OCI-LY1 (cell line): ENCODE data around the gene SFMBT2.
A peak's percentile ranks its signal among the peaks of the same experiment; 100 is the strongest.

ENCODE experiments used
- H2AFZ ChIP-seq: fragments of 200-600 bp; sonication (generic), shearing (Covaris generic); 2 replicates; pipeline ENCODE4 v1.6.0; 2014; ENCODE audit warnings: antibody characterized with exemption, mild to moderate bottlenecking, low read length
- H3F3A ChIP-seq: fragments of 200-600 bp; sonication (generic), shearing (Covaris generic); 2 replicates; pipeline ENCODE4 v1.6.0; 2014; ENCODE audit warnings: mild to moderate bottlenecking, antibody characterized with exemption, low read length, moderate library complexity; ENCODE audit not compliant: insufficient read depth
- H3K27ac ChIP-seq: fragments of 200-600 bp; sonication (generic); 2 replicates; pipeline ENCODE4 v1.5.1; 2014; ENCODE audit warnings: low read length, mixed run types, mild to moderate bottlenecking, low read depth; ENCODE audit not compliant: poor library complexity, severe bottlenecking
- H3K27me3 ChIP-seq: fragments of 200-600 bp; sonication (generic); 2 replicates; pipeline ENCODE4 v1.6.0; 2014; ENCODE audit warnings: antibody characterized with exemption, mild to moderate bottlenecking, low read length, moderate library complexity; ENCODE audit not compliant: insufficient read depth
- H3K36me3 ChIP-seq: fragments of 200-600 bp; sonication (generic); 2 replicates; pipeline ENCODE4 v1.6.1; 2014; ENCODE audit warnings: mild to moderate bottlenecking, antibody characterized with exemption, low read length, moderate library complexity, mixed read lengths; ENCODE audit not compliant: insufficient read depth
- H3K4me1 ChIP-seq: fragments of 200-600 bp; sonication (generic); 2 replicates; pipeline ENCODE4 v1.5.1; 2014; ENCODE audit warnings: mild to moderate bottlenecking, low read length, moderate library complexity; ENCODE audit not compliant: insufficient read depth, severe bottlenecking
- H3K4me2 ChIP-seq: fragments of 200-600 bp; sonication (generic), shearing (Covaris generic); 2 replicates; pipeline ENCODE4 v1.6.1; 2014; ENCODE audit warnings: low read length
- H3K4me3 ChIP-seq: fragments of 200-600 bp; sonication (generic); 2 replicates; pipeline ENCODE4 v1.5.1; 2014; ENCODE audit warnings: low read length, low read depth, mild to moderate bottlenecking, mixed read lengths; ENCODE audit not compliant: poor library complexity, severe bottlenecking
- H3K79me2 ChIP-seq: fragments of 200-600 bp; shearing (Covaris generic); 2 replicates; pipeline ENCODE4 v1.6.1; 2016; ENCODE audit warnings: mixed run types, low read length, mixed read lengths; ENCODE audit not compliant: insufficient read depth
- H3K9ac ChIP-seq: fragments of 200-600 bp; sonication (generic), shearing (Covaris generic); 2 replicates; pipeline ENCODE4 v1.6.1; 2014; ENCODE audit warnings: mild to moderate bottlenecking, low read length, mixed read lengths
- H3K9me2 ChIP-seq: fragments of 200-600 bp; sonication (generic), shearing (Covaris generic); 2 replicates; pipeline ENCODE4 v1.6.1; 2014; ENCODE audit warnings: low read depth, mild to moderate bottlenecking, low read length, mixed read lengths
- H3K9me3 ChIP-seq: fragments of 200-600 bp; shearing (Covaris generic); 2 replicates; pipeline ENCODE4 v1.6.1; 2014; ENCODE audit warnings: low read length, mixed read lengths
- H4K20me1 ChIP-seq: fragments of 200-600 bp; sonication (generic), shearing (Covaris generic); 2 replicates; pipeline ENCODE4 v1.6.0; 2016; ENCODE audit warnings: mild to moderate bottlenecking, low read length; ENCODE audit not compliant: insufficient read depth
- CTCF ChIP-seq: fragments of 200-600 bp; sonication (generic), shearing (Covaris generic); IDR thresholded peaks from 2 replicates; pipeline ENCODE4 v1.5.1; 2017; ENCODE audit warnings: mild to moderate bottlenecking, antibody characterized with exemption, low read length, moderate library complexity, mixed read lengths
- EZH2 ChIP-seq: fragments of 200-600 bp; sonication (generic), shearing (Covaris generic); IDR thresholded peaks from 2 replicates; pipeline ENCODE4 v1.8.0; 2017; ENCODE audit warnings: borderline replicate concordance, mixed run types, mild to moderate bottlenecking, antibody characterized with exemption, low read length, moderate library complexity, mixed read lengths

SFMBT2 gene

GRCh38 chr10:7409732-7410168 lies 1.1 kb downstream of the SFMBT2 start:
- Histone ChIP-seq H4K20me1 (no peaks in the 10 kb centered on the region), H3K9me2 (no peaks in the 10 kb centered on the region), H3K9ac (peak overlapping the region; percentile 85), H3K4me2 (peak overlapping the region; percentile 98), H3F3A (no peaks in the 10 kb centered on the region), H3K27me3 (no peaks in the 10 kb centered on the region), H3K36me3 (no peaks in the 10 kb centered on the region), H3K4me1 (peaks cover 22% of the 10 kb centered on the region), H3K9me3 (no peaks in the 10 kb centered on the region), H3K27ac (peak overlapping the region; percentile 51), H3K79me2 (peaks cover 29% of the 10 kb centered on the region), H2AFZ (no peak overlapping the region), H3K4me3 (peak overlapping the region; percentile 92)
- TF ChIP-seq EZH2 (no peak), CTCF (no peak)

GRCh38 chr10:7409045-7409731 lies 1.6 kb downstream of the SFMBT2 start:
- H3K9ac ChIP-seq, result peak overlapping the region; percentile 85
- peak overlapping the region; percentile 51 for H3K27ac ChIP-seq
- no peaks in the 10 kb centered on the region for H4K20me1 ChIP-seq
- peaks cover 22% of the 10 kb centered on the region for H3K4me1 ChIP-seq
- H3K4me2 ChIP-seq, result peak overlapping the region; percentile 98
- peaks cover 35% of the 10 kb centered on the region for H3K79me2 ChIP-seq
- H3K4me3 ChIP-seq, result peak overlapping the region; percentile 92
- no peaks in the 10 kb centered on the region for H3K9me2 ChIP-seq
- H3K36me3 ChIP-seq, result no peaks in the 10 kb centered on the region
- no peaks in the 10 kb centered on the region for H3F3A ChIP-seq
- no peak overlapping the region for H2AFZ ChIP-seq
- H3K9me3 ChIP-seq, result no peaks in the 10 kb centered on the region
- TF ChIP-seq CTCF, result no peak
- TF ChIP-seq EZH2, result no peak
- H3K27me3 ChIP-seq, result no peaks in the 10 kb centered on the region

GRCh38 chr10:7408291-7409044 lies 2.4 kb downstream of the SFMBT2 start:
- Histone ChIP-seq H3K79me2 (peaks cover 42% of the 10 kb centered on the region), H4K20me1 (no peaks in the 10 kb centered on the region), H3K4me3 (peak overlapping the region; percentile 92), H3K9ac (peak overlapping the region; percentile 85), H3K9me2 (no peaks in the 10 kb centered on the region), H3K9me3 (no peaks in the 10 kb centered on the region), H3K27ac (no peak overlapping the region), H3K4me1 (peaks cover 22% of the 10 kb centered on the region), H3K27me3 (no peaks in the 10 kb centered on the region), H2AFZ (no peak overlapping the region), H3K4me2 (peak overlapping the region; percentile 98), H3K36me3 (no peaks in the 10 kb centered on the region), H3F3A (no peaks in the 10 kb centered on the region)
- TF ChIP-seq EZH2, result no peak
- TF ChIP-seq CTCF, result peak; percentile 40
